Skin epidermis (tissue), 12 donors: Measurements from ENCODE around the gene STK32B.
A peak's percentile ranks its signal among the peaks of the same experiment; 100 is the strongest.
"Not testable (repeated sequence)": the region's sequence is repeated elsewhere in the genome, so short reads cannot be mapped to it uniquely, and the experiment has no call there.

ENCODE experiments used
- H3K27ac ChIP-seq, 21 experiments: fragments of 200-600 bp; sonication (generic) in 11 of 21; one replicate each; pipeline ENCODE4 v1.5.0; 2020; ENCODE audit warnings: mild to moderate bottlenecking in 3 of 21, inconsistent platforms in 2 of 21, moderate library complexity in 2 of 21
- H3K4me3 ChIP-seq, 7 experiments: fragments of 200-600 bp; sonication (generic) in 2 of 7; one replicate each; pipeline ENCODE4 v1.5.0; 2020; ENCODE audit warnings: inconsistent platforms in 2 of 7, mild to moderate bottlenecking in 2 of 7, moderate library complexity in 1 of 7

STK32B gene

GRCh38 chr4:5052726-5053425 is 1.6 kb downstream of the STK32B start:
- Histone ChIP-seq H3K4me3 (no peak overlapping the region), H3K27ac (peak overlapping the region in 1 of 21 experiments; percentile 28)

GRCh38 chr4:5054532-5054931 is 3.3 kb downstream of the STK32B start:
- H3K4me3 ChIP-seq, result no peak overlapping the region
- no peak overlapping the region for H3K27ac ChIP-seq

GRCh38 chr4:5055411-5055810 is 4.1 kb downstream of the STK32B start:
- Histone ChIP-seq H3K4me3 (no peak overlapping the region), H3K27ac (no peak overlapping the region)

DNA sequence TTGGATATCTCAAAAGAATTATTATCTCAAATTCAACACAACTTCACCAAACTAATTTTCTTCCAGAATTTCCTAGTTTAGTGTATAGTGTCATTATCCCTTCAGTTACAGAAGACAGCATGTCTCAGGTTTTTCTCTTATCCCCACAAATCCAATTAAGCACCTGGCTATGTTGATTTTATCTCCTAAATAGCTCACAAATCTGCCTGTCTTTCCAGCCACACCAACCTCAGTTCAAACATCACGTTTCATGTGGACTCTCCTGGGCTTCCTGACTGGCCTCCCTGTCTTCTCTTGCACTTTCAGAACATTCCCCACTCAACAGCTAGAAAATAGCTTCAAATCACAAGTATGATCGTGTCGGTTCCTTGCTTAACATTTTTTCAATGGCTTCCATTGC is 14.8 kb downstream of the STK32B start:
- H3K27ac ChIP-seq, result no peak overlapping the region
- no peak overlapping the region for H3K4me3 ChIP-seq

GRCh38 chr4:5066968-5067367 is 15.7 kb downstream of the STK32B start:
- H3K27ac ChIP-seq, H3K4me3 ChIP-seq: not testable (repeated sequence)

DNA sequence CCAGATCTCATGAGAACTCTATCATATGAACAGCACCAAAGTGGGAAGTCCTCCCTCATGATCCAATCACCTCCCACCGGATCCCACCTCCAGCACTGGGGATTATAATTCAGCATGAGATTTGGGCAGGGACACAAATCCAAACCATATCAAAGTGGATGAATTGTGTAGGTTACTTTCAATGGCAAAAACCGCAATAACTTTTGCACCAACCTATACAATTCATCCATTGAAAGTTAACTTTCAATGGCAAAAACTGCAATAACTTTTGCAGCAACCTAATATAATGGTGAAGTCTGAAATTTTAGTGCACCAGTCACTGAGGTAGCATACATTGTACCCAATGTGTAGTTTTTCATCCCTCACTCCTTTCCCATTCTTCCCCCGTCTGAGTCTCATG is 16.6 kb downstream of the STK32B start:
- Histone ChIP-seq H3K27ac (no peak overlapping the region), H3K4me3 (no peak overlapping the region)

DNA sequence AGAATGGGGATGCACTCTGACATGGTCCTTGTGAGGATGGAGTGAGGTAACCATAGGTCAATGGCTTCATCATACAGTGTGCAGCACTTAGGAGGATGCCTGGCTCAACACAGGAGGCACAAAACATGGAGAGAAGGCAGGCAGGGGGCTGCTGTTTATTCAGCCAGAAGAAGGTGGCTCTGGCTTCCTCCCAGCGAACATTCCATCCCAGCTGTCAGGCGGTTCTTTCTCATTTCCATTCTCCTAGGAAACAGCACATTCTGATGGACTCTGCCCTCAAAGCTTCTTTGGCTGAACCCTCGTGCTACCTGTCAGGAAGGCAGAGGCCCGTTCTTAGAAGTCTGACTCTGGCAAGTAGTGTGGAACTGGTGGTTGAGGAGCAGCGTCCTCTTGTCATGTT is 18.6 kb downstream of the STK32B start:
- Histone ChIP-seq H3K4me3 (no peak overlapping the region), H3K27ac (no peak overlapping the region)

- H3K27ac ChIP-seq, result no peak overlapping the region
- H3K4me3 ChIP-seq, result no peak overlapping the region
These were observed 21.7 kb downstream of the STK32B start for GRCh38 chr4:5072948-5073347.

DNA sequence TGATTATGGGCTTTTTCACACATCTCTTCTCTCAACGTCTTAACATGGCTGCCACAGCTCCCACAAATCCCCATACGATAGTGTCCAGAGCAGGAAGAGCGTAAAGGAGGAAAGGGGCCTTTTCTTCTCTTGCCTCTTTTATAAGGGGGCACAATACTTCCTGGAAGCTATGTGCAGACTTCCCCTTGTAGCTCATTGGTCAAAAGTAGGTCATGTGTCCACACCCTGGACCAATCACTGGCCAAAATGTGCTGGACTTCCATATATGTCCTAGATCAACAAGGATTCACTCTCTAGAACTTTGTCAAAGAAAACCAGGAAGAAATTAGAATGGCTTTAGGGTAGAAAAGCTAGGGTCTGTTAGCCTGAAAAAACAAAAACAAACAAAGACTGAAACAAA is 26.7 kb downstream of the STK32B start:
- H3K4me3 ChIP-seq, result no peak overlapping the region
- H3K27ac ChIP-seq, result no peak overlapping the region

DNA sequence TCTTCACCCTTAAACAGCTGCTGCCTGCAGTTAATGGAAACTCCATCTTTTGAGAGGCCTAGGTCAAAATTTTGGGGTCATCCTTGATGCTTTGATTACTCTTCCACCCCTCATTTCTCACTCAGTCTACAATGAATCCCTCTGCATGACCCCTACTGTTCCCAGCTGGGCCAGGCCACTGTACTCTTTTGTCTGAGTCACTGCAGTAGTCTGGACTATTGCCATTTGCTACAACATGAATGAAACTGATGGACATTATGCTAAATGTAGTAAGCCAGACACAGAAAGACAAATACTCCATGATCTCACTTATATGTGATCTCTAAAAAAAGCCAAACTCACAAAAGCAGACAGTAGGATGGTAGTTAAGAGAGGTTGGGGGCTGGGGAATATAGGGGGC is 28.3 kb downstream of the STK32B start:
- no peak overlapping the region for H3K27ac ChIP-seq
- H3K4me3 ChIP-seq, result no peak overlapping the region

- no peak overlapping the region for H3K27ac ChIP-seq
These were observed 30.2 kb downstream of the STK32B start for GRCh38 chr4:5081441-5081999.

DNA sequence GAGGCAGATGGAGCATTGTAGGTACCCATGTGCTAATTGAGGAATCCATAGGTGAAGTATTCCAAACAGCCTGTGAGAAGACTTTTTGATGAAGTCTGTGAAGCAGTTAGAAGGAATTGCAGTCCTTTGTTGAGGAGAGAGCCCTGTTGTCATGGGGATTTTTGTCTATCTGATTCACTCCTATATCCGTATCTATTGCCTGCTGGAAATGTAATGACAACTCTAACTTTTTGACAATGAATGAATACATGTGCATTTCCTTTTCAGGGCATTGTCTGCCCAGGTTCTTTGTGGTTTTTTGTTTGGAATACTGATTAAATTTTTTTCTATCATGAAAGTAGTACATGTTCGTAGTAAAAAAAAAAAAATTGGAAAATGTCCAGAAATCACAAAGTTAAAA is 31.1 kb downstream of the STK32B start:
- H3K4me3 ChIP-seq, result no peak overlapping the region

More at GRCh38 chr4:5081441-5081999, 30.2 kb downstream of the STK32B start:
- H3K4me3 ChIP-seq, result no peak overlapping the region

DNA sequence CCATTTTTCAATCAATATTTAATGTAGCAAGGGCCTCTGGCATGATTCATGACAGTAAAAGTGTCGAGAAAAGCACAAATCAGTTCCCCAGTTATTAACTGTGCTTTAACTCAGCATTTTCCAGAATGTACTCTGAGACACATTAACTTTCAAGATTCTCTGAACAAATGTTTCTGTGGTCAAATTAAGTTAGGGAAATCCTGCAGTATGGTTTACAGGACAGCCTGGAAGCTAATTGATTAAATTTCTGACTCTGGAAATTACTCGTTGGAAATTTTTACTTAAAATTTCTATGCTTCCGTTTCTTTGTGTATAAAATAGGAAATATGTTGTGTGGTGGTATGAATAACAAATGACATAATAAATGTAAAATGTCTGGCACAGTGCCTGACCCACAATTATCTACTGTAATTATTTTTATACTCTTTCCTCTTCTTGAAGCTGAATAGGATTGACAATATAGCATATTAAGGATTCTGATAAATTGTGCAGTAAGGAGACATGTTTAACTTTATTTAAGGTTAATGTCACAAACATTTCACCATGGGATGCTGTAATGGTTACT is 33.7 kb downstream of the STK32B start:
- H3K27ac ChIP-seq, result peak overlapping the region in 1 of 21 experiments; percentile 17
- no peak overlapping the region for H3K4me3 ChIP-seq

More for the DNA sequence above, 31.1 kb downstream of the STK32B start:
- H3K27ac ChIP-seq, result no peak overlapping the region

DNA sequence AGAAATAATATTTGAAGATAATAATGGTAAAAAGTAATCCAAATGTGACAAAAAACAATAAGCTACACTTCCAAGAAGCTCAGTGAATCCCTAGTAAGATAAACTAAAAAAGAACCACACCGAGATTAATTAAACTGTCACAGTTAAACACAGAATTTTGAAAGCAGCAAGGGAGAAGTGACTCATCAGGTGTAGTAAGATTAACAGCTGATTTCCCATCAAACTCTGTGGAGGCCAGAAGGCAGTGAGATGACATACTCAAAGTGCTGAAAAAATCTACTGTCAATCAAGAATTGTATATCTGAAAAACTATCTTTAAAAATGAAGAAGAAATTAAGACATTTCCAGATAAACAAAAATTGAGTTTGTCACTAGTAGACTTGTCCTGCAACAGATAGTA is 35.3 kb downstream of the STK32B start:
- Histone ChIP-seq H3K27ac (no peak overlapping the region), H3K4me3 (no peak overlapping the region)

DNA sequence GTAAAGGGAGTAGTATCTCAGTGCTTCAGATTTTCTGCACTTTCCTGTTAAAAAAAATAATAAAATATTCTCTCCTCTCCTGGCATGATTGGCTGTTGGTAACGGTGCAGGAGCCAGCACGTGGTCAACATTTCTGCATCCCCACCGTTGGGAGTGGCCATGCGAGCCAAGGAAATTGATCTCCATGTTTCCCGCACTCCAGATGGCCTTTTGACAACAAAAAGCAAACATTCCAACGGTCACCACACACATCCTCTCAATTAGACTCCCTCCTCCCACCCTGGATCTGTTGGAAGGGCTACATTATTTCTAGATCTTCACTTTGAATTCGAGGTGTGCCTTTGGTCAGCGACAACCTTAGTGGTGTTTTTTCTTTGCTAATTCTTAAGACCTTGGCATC is 45.0 kb downstream of the STK32B start:
- no peak overlapping the region for H3K27ac ChIP-seq
- H3K4me3 ChIP-seq, result no peak overlapping the region

GRCh38 chr4:5098176-5098575 is 46.9 kb downstream of the STK32B start:
- Histone ChIP-seq H3K27ac (no peak overlapping the region), H3K4me3 (no peak overlapping the region)

DNA sequence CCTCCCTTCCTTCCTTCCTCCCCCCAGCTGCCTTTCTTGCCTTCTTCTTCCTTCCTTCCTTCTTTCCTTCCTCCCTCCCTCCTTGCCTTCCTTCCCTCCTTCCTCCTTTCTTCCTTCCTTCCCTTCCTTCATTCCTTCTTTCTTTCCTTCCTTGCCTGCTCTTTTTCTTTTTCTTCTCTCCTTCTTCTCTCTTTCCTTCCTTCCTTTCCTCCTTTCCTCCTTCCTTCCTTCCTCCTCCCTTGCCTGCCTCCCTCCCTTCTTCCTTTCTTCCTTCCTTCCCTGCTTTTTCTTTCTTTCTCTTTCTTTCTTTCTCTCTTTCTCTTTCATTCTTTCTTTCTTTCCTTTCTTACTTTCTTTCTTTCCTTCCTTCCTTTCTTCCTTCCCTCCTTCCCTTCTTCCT is 49.1 kb downstream of the STK32B start:
- no peak overlapping the region for H3K4me3 ChIP-seq
- no peak overlapping the region for H3K27ac ChIP-seq

DNA sequence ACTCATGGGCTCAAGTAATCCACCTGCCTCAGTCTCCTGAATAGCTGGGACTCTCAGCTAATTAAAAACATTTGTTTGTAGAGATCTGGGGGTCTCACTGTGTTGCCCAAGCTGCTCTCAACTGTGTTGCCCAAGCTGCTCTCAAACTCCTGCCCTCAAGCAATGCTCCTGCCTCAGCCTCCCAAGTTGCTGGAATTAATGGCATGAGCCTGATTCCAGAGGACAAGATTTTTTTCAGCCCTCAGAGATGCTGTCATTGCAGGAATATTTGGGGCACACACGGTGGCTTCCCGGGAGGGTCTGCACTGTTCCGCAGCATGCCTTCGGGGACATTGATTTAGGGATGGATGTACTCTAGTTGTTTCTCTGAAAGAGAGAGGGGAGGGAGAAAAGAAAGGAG is 49.7 kb downstream of the STK32B start:
- Histone ChIP-seq H3K27ac (no peak overlapping the region), H3K4me3 (no peak overlapping the region)

DNA sequence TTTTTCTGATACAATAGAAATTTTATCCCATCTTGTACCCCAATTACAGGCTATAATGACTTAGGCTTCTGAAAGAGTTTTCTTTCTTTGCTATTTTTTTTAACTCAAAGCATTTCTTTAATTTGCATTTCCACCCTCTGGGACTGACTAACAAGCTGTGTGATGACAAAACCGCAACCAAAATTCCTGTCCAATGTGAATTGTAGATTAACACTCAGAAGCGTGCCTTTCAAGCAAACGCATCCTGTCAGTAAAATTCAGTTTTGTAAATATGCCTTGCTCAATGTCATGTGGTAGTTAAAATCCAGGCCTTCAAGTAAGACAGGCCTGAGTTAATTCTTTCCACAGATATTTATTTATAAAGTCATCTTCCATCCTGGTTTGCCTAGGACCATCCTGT is 50.3 kb downstream of the STK32B start:
- no peak overlapping the region for H3K27ac ChIP-seq
- H3K4me3 ChIP-seq, result no peak overlapping the region

GRCh38 chr4:5110901-5111300 is 59.6 kb downstream of the STK32B start:
- H3K27ac ChIP-seq, result no peak overlapping the region

DNA sequence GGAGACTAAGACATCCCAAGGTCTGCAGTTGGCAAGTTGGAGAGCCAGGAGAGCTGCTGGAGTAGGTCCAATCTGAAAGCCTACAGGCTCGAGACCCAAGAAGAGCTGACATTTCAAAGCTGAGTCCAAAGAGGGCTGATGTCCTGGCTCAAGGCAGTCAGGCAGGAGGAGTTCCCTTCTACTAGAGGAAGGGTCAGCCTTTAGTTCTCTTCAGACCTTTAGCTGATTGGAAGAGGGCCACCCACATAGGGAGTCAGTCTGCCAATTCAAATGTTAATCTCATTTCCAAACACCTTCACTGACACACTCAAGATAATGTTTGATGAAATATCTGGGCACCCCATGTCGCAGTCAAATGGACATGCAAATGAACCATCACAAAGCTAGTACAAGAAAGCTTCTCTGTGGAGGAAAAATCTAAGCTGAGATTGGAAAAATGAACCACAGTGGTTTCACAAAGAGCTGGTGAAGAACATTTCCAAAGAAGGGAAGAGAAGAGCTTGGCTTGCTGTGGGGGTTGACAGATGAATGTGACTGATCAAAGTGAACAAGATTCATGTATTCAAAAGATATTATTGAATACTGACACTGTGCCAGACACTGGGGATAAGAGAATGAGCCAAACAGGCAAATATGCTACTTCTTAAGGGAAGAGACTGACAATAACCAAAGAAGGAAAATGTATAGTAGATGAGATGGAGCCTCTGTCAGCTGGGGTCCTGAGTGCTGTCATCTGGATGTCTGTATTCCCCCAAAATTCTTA is 61.2 kb downstream of the STK32B start:
- H3K4me3 ChIP-seq, result no peak overlapping the region

More at GRCh38 chr4:5110901-5111300, 59.6 kb downstream of the STK32B start:
- H3K4me3 ChIP-seq, result no peak overlapping the region

More for the DNA sequence above, 61.2 kb downstream of the STK32B start:
- H3K27ac ChIP-seq, result no peak overlapping the region
